Endometrial microvascular endothelial cells (primary cell): ENCODE results near the gene PRKG1. TPM values are rescaled to one million over a fixed set of nuclear protein-coding genes. Genes with fewer than 3 reads are reported as not detected.
"Not testable (repeated sequence)": the region's sequence is repeated elsewhere in the genome, so short reads cannot be mapped to it uniquely, and the experiment has no call there.

Experiments
- in situ Hi-C: cut with HindIII; loops from 2 replicates; pipeline ENCODE4 v1.10.0; 2017; ENCODE audit warnings: low sequenced_read_pairs, low pct_unique_long_range_greater_than_20kb; ENCODE audit errors: inconsistent ontology term
- total RNA-seq: library from RNA; depleted of rRNA; stranded (reverse); fragments of >200 nt; gene quantifications from one replicate; pipeline ENCODE4 v1.2.3, GENCODE V29; 2015; ENCODE audit errors: inconsistent ontology term

PRKG1 gene
- total RNA-seq, 1 donor from 2014 or later = not detected

DNA sequence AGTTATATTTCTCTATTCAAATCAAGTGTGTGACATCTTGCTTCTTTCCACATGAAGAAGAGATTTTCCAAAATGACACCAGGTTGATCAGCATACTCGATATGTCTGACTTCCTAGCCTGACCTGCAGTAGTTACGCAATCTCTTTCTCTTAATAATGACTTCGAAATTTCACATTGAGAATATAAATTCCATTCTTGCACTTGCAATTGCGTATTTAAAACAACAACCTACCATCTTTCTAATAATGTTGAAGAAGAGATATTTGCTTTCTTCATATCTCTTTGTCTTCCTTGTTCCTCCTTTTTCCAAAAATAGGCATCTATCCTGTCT lies 348.8 kb downstream of the PRKG1 start:
- in situ Hi-C loops = no loop called here

DNA sequence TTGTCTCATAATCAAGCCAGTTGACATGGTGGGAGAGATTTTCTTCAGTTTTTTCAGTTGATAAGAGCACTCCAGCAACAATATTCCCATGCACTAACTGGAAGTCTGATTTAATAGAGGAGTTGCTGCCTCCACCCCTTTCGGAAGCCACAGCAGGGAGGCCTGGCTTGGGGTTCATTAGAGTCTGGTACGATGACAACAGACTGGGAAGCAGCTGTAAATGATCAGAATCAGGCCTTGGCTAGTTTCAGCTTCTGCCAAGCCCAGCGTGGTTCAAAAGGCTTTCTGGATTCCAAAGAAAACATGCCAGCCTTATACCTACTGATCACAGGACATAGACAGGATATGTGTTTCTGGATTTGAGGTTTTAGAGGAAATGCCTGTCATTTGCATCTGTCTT lies 351.1 kb downstream of the PRKG1 start:
- in situ Hi-C loops = no loop called here

DNA sequence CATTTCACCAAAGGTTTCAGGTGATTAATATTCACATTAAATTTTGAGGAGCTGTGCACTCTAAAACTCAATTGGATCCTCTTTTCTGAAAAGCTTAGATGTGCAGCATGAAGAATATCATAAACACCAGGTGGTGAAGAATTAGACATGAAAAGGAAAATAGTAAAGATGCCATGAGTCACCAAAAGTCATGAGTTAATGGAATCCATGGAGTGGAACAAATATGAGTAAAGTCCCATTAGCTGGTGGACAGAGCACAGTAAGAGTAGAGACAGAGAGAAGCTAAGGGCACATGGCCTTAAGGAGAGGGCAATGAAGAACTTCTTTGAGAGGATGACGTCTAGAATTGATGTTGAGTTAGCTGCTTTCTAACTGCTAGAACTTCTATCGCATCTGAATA lies 353.5 kb downstream of the PRKG1 start:
- in situ Hi-C loops = no loop called here

DNA sequence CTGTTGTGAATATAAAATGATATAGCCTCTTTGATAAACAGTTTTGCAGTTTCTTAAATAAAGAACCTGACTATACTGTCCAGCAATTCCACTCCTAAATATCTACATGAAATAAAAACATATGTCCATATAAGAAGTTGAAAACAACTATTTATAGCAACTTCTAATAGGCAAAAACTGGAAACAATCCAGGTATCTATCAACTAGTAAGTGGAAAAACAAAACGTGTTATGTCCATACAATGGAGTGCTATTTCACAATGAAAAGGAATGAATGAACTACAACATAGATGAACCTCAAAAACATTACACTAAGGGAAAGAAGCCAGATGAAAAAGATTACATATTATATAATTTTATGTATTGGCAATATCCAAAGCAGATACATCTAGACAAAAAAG lies 356.2 kb downstream of the PRKG1 start:
- in situ Hi-C loops = no loop called here

DNA sequence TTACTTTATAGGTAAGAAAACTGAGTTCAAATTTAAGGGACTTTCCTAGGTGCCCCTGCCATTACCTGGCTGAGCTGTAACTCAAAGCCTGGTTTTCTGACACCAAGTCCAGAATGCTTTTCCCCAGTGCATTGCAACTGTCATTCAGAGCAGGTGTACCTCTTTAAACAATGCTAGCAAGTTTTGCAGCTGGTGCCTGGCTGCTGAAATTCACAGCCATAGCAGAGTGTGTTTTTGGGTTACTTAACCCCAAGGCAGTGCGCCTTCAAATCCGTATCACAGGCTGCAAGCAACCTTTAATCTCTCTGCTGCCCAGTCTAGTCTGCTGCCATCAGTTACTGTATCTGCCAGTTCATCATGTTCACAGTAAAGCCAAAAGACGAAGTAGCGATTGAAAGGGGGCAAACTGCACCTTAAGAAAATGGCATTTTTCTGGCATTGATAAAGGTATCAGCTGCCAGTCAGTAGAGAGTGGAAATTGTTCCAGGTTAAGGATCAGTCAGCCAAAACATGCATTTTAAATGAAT lies 359.7 kb downstream of the PRKG1 start:
- in situ Hi-C loops = no loop called here

DNA sequence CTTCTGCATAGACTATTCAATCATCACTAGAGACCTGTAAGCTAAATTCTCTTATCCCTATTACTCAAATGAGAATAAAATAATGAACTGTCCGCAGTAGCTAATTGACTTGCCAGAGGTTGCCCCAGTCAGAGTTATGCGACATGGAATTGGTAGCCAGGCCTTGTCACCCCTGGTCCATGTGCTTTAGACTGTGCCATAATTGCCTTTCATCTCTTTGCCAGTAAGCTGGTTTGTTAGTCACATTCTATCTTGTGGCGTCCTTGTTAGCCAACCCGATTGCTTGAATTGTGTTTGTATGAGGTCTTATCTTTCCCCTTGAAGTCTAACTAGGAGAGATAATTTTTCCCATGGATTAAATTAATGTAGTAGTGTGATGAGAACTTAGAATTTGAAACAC lies 362.5 kb downstream of the PRKG1 start:
- in situ Hi-C loops = no loop called here

DNA sequence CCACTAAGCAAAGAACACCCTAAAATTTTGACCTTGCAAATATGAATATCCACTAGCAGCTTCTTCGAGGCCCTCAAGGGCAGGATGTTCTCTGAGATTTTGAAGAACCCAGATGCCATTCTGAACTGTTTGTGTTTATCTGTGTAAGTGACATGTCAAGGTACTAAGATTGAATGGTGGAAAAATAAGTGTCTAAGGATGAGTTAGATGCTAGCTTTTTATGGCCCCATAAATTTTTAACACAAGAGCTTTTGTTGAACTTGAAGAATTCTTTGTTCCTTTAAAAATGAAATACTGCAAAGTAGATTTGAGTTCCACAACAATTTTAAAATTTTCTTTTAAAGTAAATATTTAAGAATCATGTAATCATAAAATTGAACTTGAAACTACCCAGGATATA lies 365.4 kb downstream of the PRKG1 start:
- in situ Hi-C loops = no loop called here

DNA sequence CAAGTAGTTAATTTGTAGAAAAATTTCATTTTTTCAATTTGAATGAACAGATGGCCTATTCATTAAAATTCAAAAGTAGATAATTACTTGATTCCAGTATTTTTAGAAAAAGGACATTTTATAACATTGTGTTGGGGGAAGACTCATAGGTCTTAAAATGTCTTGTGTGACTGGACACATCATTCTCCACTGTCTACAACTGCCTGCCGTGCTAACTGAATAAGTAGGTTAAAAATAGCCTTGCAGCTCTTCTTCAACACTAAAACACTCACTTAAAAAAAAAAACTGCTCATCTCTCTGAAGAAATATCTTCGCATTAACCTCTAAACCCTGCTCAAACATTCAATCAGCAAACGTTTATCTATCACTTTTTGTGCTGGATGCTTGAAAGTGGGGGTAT lies 371.3 kb downstream of the PRKG1 start:
- in situ Hi-C loops = no loop called here

DNA sequence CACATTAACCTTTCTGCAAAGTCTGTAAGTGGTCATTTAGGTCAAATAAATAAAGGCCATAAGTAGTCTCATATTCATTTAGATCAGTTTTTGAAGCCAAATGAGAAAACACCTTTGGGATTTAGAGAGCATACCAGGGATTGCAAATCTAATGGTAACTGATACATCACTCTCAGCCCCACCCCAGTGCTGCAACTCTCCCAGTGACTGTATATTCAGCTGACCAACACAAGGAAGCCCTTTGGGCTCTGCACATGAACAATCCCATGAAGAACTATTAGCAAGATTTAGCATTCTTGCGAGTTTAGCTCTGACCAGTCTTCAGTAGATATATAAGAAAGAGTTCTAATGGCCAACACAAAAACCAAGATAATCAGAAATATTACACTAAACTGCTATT lies 372.8 kb downstream of the PRKG1 start:
- in situ Hi-C loops = no loop called here

DNA sequence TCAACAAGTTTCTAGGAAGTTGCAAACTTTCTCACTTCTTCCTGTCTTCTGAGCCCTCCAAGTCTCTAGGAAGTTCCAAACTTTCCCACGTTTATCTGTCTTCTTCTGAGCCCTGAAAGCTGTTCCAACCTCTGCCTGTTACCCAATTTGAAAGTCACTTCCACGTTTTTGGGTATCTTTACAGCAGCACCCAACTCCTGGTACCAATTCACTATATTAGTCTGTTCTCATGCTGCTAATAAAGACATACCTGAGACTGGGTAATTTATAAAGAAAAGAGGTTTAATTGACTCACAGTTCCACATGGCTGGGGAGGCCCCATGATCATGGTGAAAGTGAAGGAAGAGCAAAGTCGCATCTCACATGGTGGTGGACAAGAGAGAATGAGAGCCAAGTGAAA lies 381.5 kb downstream of the PRKG1 start:
- in situ Hi-C loops = not testable (repeated sequence)

DNA sequence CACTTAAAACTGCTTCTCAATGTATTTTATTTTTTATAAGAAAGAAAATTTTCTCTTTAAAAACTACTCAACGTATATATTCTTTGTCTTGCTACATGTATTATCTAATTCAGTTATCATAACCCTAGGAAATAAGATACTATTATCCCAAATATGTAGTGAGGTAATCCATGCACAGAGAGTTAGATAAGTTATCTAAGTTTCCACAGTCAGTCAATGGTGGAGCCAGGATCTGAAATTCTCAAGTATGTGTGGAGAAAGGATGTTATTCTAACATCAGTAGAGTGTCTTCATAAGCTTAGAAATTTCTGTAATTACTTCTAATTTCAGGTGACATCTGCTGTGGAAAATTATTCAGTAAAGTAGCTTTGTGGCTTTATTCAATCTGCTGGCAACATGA lies 385.2 kb downstream of the PRKG1 start:
- in situ Hi-C loops = no loop called here

DNA sequence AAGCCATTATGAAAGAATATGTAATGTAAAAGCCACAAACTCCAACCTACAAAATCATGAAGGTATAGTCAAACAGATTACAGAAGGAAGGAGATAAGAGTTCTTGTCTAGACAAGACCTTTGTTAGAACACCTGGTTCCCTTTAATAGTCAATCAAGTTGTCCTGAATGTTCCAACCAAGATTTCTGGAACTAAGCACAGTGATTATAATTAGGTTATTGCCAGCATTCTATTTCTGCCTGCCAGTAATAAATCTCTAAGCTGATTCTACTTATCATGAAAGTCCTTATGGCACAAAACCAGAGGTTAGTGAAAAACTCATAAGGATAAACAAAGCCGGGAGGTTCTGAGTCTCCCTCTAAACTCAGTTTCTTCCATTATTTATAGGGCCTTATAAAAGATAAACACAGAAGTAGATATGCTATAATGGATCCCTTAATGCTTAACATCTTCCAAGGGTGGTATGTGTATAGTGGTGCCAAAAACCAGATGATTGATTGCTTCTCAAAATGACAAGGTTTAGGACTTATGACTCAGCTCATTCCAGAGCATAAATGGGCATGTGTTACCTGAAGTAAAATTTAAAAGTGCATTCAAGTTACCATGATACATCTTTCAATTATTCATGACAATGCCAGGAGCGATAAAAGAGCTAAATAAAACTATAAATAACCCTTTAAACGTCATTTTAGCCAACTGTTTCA lies 387.9 kb downstream of the PRKG1 start:
- in situ Hi-C loops = no loop called here

DNA sequence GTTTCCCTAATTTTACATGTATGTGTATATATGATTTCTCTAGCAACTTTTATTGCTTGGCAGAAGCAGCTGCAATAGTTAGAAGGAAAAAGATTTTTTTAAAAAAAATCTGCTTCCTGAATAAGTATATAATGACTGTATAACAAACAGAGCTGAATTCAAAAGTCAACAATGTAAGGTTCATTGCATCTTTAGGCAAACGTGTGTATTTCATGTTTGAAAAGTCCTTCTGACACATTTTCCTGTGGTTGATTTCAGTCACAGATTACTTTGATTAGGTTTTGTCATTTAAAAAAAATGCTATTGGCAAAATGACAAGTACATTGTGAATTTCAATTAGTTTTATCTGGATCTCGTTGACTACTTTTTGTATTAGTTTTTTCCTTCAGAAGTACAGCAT lies 394.1 kb downstream of the PRKG1 start:
- in situ Hi-C loops = no loop called here

DNA sequence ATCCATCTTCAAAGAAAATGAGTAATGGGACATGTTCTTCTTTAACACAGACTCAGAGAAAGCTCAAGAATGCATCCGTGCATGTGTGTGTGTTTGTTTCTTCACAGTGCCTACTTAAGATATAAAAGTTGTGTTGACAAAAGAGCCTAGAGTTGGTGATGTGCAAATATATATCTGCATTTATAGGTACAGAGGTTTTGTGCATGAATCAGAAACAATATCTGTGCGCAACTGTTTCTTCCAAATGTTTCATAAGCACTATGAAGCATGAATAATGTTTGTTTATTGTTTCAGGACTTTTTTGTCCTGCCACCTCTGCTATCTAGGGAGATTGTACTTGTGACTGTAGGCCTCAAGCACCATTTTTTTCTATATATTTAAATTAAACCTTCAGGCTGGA lies 395.4 kb downstream of the PRKG1 start:
- in situ Hi-C loops = no loop called here

DNA sequence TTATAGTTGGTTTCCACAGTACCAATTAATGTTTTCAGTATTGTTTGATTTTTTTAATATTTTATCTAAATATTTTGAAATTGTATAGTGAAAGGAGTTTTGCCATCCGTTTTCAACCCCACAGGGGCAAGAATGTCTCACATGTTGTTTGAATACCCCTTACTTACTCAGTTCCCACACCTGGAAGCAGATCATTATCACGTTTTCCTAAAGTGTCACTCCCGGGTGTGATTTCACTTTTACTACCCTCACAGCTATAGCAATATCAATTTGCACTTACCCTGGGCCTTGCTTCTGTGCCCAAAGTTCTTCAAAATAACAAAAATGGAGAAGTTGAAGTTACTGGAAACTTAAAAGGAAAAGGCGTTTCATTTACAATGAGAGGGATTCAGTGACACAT lies 397.0 kb downstream of the PRKG1 start:
- in situ Hi-C loops = no loop called here

DNA sequence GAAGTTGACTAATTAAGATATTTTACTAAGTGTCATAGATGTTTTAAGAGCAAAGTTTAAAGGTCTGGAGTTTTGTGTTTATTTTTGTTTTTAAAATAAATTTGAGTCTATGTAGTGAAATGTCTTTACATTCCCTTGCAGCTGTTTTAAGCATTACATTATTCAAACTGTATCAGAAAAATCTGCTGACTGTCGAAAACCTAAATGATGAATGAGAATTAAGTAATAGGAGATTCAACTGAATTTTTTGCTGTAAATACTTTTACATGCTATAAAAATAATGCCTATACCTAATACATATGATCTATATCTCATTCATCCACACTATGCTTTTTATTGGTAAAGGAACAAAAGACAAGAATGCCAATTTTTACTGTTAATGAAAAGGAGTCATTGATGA lies 397.9 kb downstream of the PRKG1 start:
- in situ Hi-C loops = no loop called here

DNA sequence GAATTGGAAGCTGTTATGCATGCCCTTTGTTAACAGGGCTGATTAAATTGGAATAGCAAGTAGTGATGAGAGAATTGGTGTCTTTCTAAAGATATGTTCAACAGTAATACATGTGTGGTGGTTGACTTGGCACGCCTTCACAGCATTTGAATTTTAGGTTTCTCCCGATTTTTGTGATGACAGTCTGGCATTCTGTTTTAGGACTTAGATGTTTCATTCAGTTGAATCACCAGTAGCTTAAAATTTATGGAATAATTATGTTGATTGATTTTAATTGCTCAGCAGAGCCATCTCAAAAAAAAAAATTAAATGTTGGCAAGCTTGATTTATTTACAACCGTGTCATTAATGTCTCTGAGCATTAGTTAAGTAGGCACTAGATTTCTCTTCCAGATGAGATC lies 405.4 kb downstream of the PRKG1 start:
- in situ Hi-C loops = no loop called here

DNA sequence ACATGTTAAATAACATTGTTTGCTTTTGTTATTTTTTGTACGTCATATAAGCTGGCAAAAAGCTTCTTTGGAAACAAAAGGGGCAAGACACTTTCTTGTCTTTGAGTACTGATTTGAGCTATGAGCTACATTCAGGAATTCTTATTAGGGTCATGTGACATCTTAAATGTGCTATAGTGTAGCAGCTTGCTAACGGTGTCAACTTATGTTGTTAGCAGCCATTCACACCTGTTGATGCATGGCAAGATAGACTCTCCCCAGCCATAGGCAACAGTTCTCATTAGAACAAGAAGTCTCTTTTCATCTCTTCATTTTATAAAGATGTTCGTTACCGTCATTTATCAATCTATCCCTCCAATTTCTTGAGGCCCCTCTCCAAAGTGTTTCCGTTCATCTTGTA lies 411.4 kb downstream of the PRKG1 start:
- in situ Hi-C loops = no loop called here

DNA sequence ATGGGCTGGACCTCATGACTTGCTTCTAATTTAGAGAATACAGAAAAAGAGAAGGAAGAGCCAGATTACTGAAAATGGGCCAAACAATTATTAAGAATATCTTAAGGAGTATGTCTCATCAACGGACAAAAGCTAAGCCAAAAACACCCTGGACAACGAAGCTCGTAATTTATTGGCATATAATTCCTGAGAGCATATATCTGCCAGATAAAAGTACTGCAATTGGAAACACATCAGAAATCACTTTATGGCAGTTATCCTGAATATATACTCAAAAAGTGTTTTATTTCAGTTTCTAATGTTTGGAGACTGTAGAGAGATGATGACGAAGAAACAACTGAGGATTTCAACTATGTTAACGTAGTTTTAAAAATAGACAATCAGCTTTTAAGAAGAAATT lies 413.3 kb downstream of the PRKG1 start:
- in situ Hi-C loops = no loop called here

DNA sequence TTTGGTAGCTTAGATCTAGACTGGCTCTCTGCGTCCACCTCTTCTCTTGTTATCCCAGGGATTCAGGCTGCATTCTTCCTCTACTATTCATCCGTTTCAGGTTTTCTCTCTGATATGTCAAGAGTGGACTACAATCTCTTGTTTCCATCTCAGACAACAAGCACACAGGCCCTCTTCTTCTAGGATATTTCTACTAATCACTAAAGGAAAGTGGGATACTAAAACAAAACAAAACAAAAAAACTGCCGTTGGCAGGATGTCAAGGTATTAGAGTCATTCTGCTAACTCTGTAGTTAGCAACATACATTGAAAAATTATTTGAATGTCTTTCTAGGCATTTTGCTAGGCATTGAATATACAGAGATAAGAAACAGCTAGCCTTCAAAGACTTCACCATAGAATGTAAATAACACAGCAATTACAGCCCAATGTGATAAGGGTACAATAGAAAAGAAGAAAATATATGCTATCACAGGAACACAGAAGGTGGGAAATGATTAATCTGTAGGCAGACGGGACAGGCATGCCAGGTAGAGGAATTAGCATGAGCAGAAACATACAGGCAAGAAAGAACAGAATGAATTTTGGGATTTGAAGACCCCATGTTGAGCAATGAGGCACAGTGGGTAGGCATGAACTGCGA lies 414.6 kb downstream of the PRKG1 start:
- in situ Hi-C loops = no loop called here

DNA sequence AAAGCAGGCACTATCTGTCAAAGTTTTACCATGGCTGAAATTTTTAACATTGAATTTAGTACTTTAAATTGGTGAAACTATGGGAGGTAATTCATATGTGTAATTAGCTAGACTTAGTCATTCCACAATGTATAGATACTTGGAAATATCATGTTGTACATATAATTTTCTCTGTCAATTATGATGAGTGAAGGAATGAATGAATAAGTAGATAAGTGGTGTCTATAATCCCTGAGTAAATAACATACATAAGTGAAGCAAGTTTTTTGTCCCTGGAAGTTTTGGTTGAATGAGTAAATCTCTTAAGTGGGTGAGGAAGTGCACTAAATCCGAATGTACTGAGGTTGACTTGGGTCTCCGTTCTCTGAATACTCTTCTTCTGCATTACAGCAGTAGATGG lies 424.1 kb downstream of the PRKG1 start:
- in situ Hi-C loops = no loop called here
